CD4-positive, CD25-positive, alpha-beta regulatory T cell (primary cell): ENCODE measurements around the gene BPIFB3. TPM values are rescaled to one million over a fixed set of nuclear protein-coding genes. Genes with fewer than 3 reads are reported as not detected.
"Not testable (repeated sequence)": the region's sequence is repeated elsewhere in the genome, so short reads cannot be mapped to it uniquely, and the experiment has no call there.

ENCODE experiments used
- ATAC-seq, 2 donors: fragments of 150-1000 bp; cut with Tn5 transposase; one replicate each; pipeline ENCODE4 v1.10.0; 2021; ENCODE audit warnings: low read depth in 2 of 2, moderate number of reproducible peaks in 2 of 2, moderate library complexity in 1 of 2
- DNase-seq, 3 donors: peaks; one replicate each; pipeline versions ENCODE4 v3.0.0 to v3.0.0-alpha.2; 2012 to 2022; ENCODE audit warnings: mixed read lengths in 1 of 3
- H3K27ac ChIP-seq: one replicate; pipeline ENCODE4 v1.7.0; 2013; ENCODE audit warnings: mild to moderate bottlenecking, low read length; ENCODE audit not compliant: insufficient read depth, poor library complexity, severe bottlenecking
- H3K27me3 ChIP-seq: one replicate; pipeline ENCODE4 v1.7.0; 2013; ENCODE audit warnings: low read length; ENCODE audit not compliant: control insufficient read depth, insufficient read depth
- H3K36me3 ChIP-seq: one replicate; pipeline ENCODE4 v1.7.0; 2013; ENCODE audit warnings: mild to moderate bottlenecking, low read length, moderate library complexity; ENCODE audit not compliant: control insufficient read depth, insufficient read depth
- H3K4me1 ChIP-seq: 2 replicates; pipeline ENCODE4 v1.7.0; 2013; ENCODE audit warnings: mild to moderate bottlenecking, low read length; ENCODE audit not compliant: insufficient read depth, control insufficient read depth, poor library complexity, severe bottlenecking
- H3K4me3 ChIP-seq: one replicate; pipeline ENCODE4 v1.7.0; 2013; ENCODE audit warnings: low read depth, mild to moderate bottlenecking, low read length, moderate library complexity
- H3K9me3 ChIP-seq, 2 experiments: 1 replicate in 1 of 2; 2 replicates in 1 of 2; pipeline ENCODE4 v1.7.0; 2013; ENCODE audit warnings: low read length in 2 of 2, mild to moderate bottlenecking in 1 of 2, moderate library complexity in 1 of 2; ENCODE audit not compliant: control insufficient read depth in 2 of 2
- H3K27ac Mint-ChIP-seq, 3 donors: one replicate each; pipeline ENCODE4 v1.8.0; 2020 to 2022; ENCODE audit warnings: mild to moderate bottlenecking in 3 of 3, mixed read lengths in 3 of 3, moderate library complexity in 2 of 3
- H3K27me3 Mint-ChIP-seq: one replicate; pipeline ENCODE4 v1.8.0; 2022; ENCODE audit warnings: mild to moderate bottlenecking, mixed read lengths
- H3K36me3 Mint-ChIP-seq: one replicate; pipeline ENCODE4 v1.8.0; 2020; ENCODE audit warnings: mixed read lengths
- H3K4me1 Mint-ChIP-seq, 4 donors: one replicate each; pipeline ENCODE4 v1.8.0; 2020 to 2022; ENCODE audit warnings: mixed read lengths in 4 of 4, mild to moderate bottlenecking in 1 of 4
- H3K4me3 Mint-ChIP-seq, 4 donors: one replicate each; pipeline ENCODE4 v1.8.0; 2020 to 2022; ENCODE audit warnings: mild to moderate bottlenecking in 4 of 4, mixed read lengths in 4 of 4, moderate library complexity in 3 of 4
- H3K9me3 Mint-ChIP-seq, 7 donors: one replicate each; pipeline ENCODE4 v1.8.0; 2020 to 2022; ENCODE audit warnings: mixed read lengths in 7 of 7, mild to moderate bottlenecking in 3 of 7, moderate library complexity in 2 of 7
- polyA plus RNA-seq, 4 donors: library from polyadenylated mRNA; unstranded; fragments of 300-500 nt; fragmentation: Illumina TruSeq; gene quantifications; one replicate each; pipeline ENCODE4 v1.2.3, GENCODE V29; 2021
- total RNA-seq: library from RNA; stranded (reverse); gene quantifications from one replicate; pipeline ENCODE4 v1.2.3, GENCODE V29; 2022

BPIFB3 gene
- total and polyA plus RNA-seq, 5 donors from 2014 or later = not detected

DNA sequence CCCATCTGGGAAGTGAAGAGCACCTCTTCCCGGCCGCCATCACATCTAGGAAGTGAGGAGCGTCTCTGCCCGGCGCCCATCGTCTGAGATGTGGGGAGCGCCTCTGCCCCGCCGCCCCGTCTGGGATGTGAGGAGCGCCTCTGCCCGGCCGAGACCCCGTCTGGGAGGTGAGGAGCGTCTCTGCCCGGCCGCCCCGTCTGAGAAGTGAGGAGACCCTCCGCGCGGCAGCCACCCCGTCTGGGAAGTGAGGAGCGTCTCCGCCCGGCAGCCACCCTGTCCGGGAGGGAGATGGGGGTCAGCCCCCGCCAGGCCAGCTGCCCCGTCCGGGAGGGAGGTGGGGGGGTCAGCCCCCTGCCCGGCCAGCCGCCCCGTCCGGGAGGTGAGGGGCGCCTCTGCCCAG lies 61.8 kb downstream of the BPIFB3 start:
- H3K27ac ChIP-seq, H3K36me3 ChIP-seq, H3K4me3 ChIP-seq, ATAC-seq, H3K36me3 Mint-ChIP-seq, H3K4me1 ChIP-seq, H3K9me3 Mint-ChIP-seq, H3K27me3 ChIP-seq, H3K9me3 ChIP-seq, H3K4me3 Mint-ChIP-seq, H3K27ac Mint-ChIP-seq, DNase-seq: not testable (repeated sequence)
- peaks cover 11% of the 10 kb centered on the region for H3K27me3 Mint-ChIP-seq
- H3K4me1 Mint-ChIP-seq = peaks cover 0 to 12% (median 2%) of the 10 kb centered on the region in 4 donors

DNA sequence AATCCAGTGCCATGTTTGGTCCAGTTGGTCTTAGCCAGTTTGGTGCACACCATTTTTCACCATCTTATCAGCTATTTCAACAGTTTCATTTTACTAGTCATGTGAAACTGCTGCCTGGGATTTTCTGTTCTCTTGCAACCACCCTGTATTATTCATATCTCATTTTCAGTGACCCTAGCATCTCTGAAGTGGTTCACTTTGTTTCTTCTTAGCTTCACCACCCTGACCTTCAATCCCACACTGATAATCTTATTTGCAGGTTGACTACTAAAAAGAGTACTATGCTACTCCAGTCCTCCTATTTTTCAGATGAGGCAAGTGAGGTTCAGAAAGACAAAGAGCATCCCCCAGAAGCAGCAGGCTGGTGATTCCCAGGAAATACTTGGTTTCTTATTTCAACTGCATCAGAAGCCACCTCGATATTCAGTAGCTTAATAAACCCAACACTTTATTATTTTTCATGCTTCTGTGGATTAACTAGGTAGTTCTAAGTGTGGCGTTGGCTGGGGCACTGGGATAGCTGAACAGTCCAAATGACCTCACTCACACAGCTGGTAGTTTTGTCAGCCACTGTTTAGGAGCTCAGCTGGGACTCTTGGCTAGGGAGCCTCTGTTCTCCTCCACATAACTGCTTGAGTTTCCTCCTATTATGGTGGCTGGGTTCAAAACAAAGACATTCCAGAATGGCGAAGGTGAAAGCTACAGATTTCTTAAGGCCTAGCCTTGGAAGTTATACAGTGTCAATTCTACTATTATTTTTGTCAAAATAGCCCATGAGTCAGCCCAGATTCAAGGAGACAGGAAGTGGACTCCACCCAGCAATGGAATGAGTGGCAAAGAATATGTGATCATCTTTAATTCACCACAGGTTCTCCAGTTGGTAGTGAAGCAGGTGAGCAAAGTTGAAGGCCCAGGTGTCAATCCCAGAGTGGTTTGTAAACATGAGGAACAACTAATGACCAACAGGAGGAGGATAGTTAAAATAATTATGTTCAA lies 66.3 kb downstream of the BPIFB3 start:
- H3K27ac Mint-ChIP-seq = no peak overlapping the region
- peak in 1 of 3 donors; percentile 53 for DNase-seq

DNA sequence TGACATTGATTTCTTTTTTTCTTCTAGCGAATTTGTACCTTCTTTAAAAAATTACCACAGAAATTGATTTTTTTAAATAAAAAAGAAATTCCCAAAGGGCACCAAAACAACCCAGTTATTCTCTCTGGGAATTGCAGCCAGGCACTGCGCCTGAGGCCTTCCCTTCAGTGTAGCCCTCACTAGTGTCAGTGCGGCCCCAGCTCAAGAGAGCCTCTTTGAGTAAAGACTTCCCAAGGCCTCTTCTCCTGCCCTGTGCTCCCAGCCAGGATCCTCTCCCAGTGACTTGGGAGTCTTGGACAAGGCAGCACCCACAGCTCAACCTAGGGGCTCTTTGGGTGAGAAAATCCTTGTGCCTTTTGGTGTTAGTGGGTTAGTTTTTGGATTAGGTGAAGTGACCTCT lies 67.2 kb downstream of the BPIFB3 start:
- Histone ChIP-seq H3K9me3 (no peaks in the 10 kb centered on the region), H3K4me1 (no peaks in the 10 kb centered on the region), H3K27ac (no peak overlapping the region), H3K27me3 (no peaks in the 10 kb centered on the region), H3K4me3 (no peak overlapping the region), H3K36me3 (no peaks in the 10 kb centered on the region)
- peaks cover 0 to 14% (median 3%) of the 10 kb centered on the region in 4 donors for H3K4me1 Mint-ChIP-seq
- H3K27me3 Mint-ChIP-seq = peaks cover 21% of the 10 kb centered on the region
- H3K4me3 Mint-ChIP-seq = no peak overlapping the region
- ATAC-seq (no peak), DNase-seq (no peak)
- peaks cover 4% of the 10 kb centered on the region for H3K36me3 Mint-ChIP-seq
- no peak overlapping the region for H3K27ac Mint-ChIP-seq
- H3K9me3 Mint-ChIP-seq = peaks cover 0 to 4% (median 0%) of the 10 kb centered on the region in 7 donors

More for the DNA sequence above, 66.3 kb downstream of the BPIFB3 start:
- H3K4me3 Mint-ChIP-seq = no peak overlapping the region
- H3K36me3 ChIP-seq = no peaks in the 10 kb centered on the region
- peaks cover 11% of the 10 kb centered on the region for H3K27me3 Mint-ChIP-seq
- H3K27ac ChIP-seq = no peak overlapping the region
- ATAC-seq = peak in 1 of 2 donors; percentile 42
- peaks cover 0 to 4% (median 0%) of the 10 kb centered on the region in 7 donors for H3K9me3 Mint-ChIP-seq
- H3K4me3 ChIP-seq = no peak overlapping the region
- no peaks in the 10 kb centered on the region for H3K27me3 ChIP-seq
- H3K4me1 Mint-ChIP-seq = peaks cover 0 to 14% (median 3%) of the 10 kb centered on the region in 4 donors
- no peaks in the 10 kb centered on the region for H3K4me1 ChIP-seq
- H3K9me3 ChIP-seq = no peaks in the 10 kb centered on the region
- peaks cover 4% of the 10 kb centered on the region for H3K36me3 Mint-ChIP-seq

DNA sequence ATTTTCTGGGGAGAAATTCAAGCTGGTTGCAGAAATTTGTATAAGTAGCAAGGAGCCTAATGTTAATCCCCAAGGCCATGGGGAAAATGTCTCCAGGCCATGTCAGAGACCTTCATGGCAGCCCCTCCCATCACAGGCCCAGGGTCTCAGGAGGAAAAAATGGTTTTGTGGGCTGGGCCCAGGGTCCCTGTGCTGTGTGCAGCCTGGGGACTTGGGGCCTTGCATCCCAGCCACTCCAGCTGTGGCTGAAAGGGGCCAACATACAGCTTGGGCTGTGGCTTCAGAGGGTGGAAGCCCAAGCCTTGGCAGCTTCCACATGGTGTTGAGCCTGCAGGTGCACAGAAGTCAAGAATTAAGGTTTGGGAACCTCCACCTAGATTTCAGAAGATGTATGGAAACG lies 68.6 kb downstream of the BPIFB3 start:
- not testable (repeated sequence) for H3K27me3 ChIP-seq, H3K4me1 ChIP-seq, H3K27ac Mint-ChIP-seq, H3K27ac ChIP-seq, H3K36me3 ChIP-seq, H3K4me3 Mint-ChIP-seq, H3K36me3 Mint-ChIP-seq, ATAC-seq, H3K9me3 ChIP-seq, H3K9me3 Mint-ChIP-seq, DNase-seq, H3K4me3 ChIP-seq
- Mint-ChIP-seq H3K27me3 (peaks cover 23% of the 10 kb centered on the region), H3K4me1 (peaks cover 0 to 14% (median 3%) of the 10 kb centered on the region in 4 donors)

Other genes starting within 250 kb of the BPIFB3 start
- gene MAPRE1, start 233.9 kb upstream of the BPIFB3 start, total RNA-seq = 114 TPM
- gene MAPRE1, start 233.9 kb upstream of the BPIFB3 start, polyA plus RNA-seq = 10 to 100 TPM; 81.3 to 99.4 (median 92.6) TPM
- 1.2 TPM for gene EFCAB8, start 195.0 kb upstream of the BPIFB3 start, total RNA-seq
- gene EFCAB8, start 195.0 kb upstream of the BPIFB3 start, polyA plus RNA-seq = not detected
- gene SUN5, start 49.5 kb upstream of the BPIFB3 start, total RNA-seq = not detected
- gene SUN5, start 49.5 kb upstream of the BPIFB3 start, polyA plus RNA-seq = not detected
- not detected for gene BPIFB2, start 46.2 kb upstream of the BPIFB3 start, total RNA-seq
- not detected for gene BPIFB2, start 46.2 kb upstream of the BPIFB3 start, polyA plus RNA-seq
- not detected for gene BPIFB6, start 22.3 kb upstream of the BPIFB3 start, total RNA-seq
- not detected for gene BPIFB6, start 22.3 kb upstream of the BPIFB3 start, polyA plus RNA-seq
- not detected for gene BPIFB4, start 25.7 kb downstream of the BPIFB3 start, total RNA-seq
- gene BPIFB4, start 25.7 kb downstream of the BPIFB3 start, polyA plus RNA-seq = not detected
- not detected for gene BPIFA2, start 114.3 kb downstream of the BPIFB3 start, total RNA-seq
- not detected for gene BPIFA2, start 114.3 kb downstream of the BPIFB3 start, polyA plus RNA-seq
- gene BPIFA3, start 163.4 kb downstream of the BPIFB3 start, total RNA-seq = not detected
- not detected for gene BPIFA3, start 163.4 kb downstream of the BPIFB3 start, polyA plus RNA-seq
- not detected for gene BPIFA1, start 182.1 kb downstream of the BPIFB3 start, total RNA-seq
- not detected for gene BPIFA1, start 182.1 kb downstream of the BPIFB3 start, polyA plus RNA-seq
- gene BPIFB1, start 229.3 kb downstream of the BPIFB3 start, total RNA-seq = not detected
- not detected for gene BPIFB1, start 229.3 kb downstream of the BPIFB3 start, polyA plus RNA-seq